Measurements from ENCODE around the gene CCDC195.

CCDC195 gene

DNA sequence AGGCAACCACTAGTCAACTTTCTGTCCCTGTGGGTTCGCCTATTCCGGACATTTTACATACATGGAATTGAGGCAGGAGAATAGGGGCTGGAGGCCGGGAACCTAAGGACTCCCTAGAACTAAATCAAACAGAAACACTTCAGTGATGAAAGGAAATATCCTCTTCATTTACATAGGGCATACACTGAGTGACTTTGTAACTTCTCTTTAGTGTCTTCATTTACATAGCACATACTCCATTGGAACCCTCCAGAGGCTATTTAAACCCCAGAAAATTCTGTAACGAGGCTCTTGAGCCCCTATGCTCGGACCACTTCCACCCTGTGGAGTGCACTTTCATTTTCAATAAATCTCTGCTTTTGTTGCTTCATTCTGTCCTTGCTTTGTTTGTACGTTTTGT is 56.5 kb downstream of the CCDC195 start:
- no peaks in the 10 kb centered on the region for H4K20me1 ChIP-seq (ENCODE audit: insufficient read depth, low read length)
- no peak overlapping the region for H2AFZ ChIP-seq (ENCODE audit: low read depth, low read length)
- H3K4me2 ChIP-seq (ENCODE audit: insufficient read depth, low read length) = no peak overlapping the region
- no peak for DNase-seq
- H3K27ac ChIP-seq (ENCODE audit: low read length) = no peak overlapping the region
- no peaks in the 10 kb centered on the region for H3K4me1 ChIP-seq (ENCODE audit: insufficient read depth, low read length)
- H3K27me3 ChIP-seq (ENCODE audit: insufficient read depth, low read length, poor library complexity) = no peaks in the 10 kb centered on the region
- TF ChIP-seq, protein P1, sequence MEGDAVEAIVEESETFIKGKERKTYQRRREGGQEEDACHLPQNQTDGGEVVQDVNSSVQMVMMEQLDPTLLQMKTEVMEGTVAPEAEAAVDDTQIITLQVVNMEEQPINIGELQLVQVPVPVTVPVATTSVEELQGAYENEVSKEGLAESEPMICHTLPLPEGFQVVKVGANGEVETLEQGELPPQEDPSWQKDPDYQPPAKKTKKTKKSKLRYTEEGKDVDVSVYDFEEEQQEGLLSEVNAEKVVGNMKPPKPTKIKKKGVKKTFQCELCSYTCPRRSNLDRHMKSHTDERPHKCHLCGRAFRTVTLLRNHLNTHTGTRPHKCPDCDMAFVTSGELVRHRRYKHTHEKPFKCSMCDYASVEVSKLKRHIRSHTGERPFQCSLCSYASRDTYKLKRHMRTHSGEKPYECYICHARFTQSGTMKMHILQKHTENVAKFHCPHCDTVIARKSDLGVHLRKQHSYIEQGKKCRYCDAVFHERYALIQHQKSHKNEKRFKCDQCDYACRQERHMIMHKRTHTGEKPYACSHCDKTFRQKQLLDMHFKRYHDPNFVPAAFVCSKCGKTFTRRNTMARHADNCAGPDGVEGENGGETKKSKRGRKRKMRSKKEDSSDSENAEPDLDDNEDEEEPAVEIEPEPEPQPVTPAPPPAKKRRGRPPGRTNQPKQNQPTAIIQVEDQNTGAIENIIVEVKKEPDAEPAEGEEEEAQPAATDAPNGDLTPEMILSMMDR (IDR thresholded peaks at IDR 0.05; ENCODE audit: borderline replicate concordance, extremely low read depth, low read length, poor library complexity, severe bottlenecking) = no peak
- no peak overlapping the region for H3K9ac ChIP-seq (ENCODE audit: low read depth, low read length)
- no peak overlapping the region for H3K4me3 ChIP-seq (ENCODE audit: low read depth in 1 of 2, low read length in 2 of 2)
- no peak for ATAC-seq (ENCODE audit: insufficient read depth, low read depth)
- H3K9me3 ChIP-seq (ENCODE audit: insufficient read depth, low read length, severe bottlenecking) = peaks cover 4% of the 10 kb centered on the region
- no peaks in the 10 kb centered on the region for H3K79me2 ChIP-seq (ENCODE audit: insufficient read depth, low read length)
- no peaks in the 10 kb centered on the region for H3K36me3 ChIP-seq (ENCODE audit: insufficient read depth, low read length)

DNA sequence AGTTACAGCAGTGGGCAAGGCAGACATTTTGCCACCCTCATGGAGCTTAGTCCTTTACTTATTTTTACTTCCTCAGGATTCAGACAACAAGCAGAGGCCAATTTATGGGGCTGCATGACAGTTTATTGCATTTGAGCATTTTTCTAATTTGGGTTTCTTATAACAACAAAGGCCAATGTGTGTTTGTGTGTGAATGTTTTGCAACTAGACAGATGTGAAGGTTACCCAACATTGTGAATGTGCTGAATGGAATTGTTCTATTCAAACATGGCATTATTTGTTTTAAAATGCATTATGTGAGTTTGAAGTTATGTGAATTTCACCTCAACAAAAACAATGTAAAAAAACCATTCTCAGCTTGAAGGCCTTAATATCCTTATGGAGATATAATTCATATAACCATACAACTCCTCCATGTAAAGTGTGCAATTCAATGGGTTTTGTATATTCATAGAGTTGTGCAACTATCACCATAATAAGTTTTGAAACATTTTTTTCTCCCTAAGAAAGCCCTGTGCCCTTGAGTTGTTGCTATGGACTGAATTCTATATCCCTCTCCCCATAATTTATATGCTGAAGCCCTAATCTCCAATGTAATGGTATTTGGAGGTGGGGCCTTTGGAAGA is 57.3 kb downstream of the CCDC195 start:
- no peak overlapping the region for H3K9ac ChIP-seq (ENCODE audit: low read depth, low read length)
- H3K36me3 ChIP-seq (ENCODE audit: insufficient read depth, low read length) = no peaks in the 10 kb centered on the region
- no peak for DNase-seq
- peaks cover 4% of the 10 kb centered on the region for H3K9me3 ChIP-seq (ENCODE audit: insufficient read depth, low read length, severe bottlenecking)
- no peak overlapping the region for H3K27ac ChIP-seq (ENCODE audit: low read length)
- TF ChIP-seq, protein P1 (IDR thresholded peaks at IDR 0.05; ENCODE audit: borderline replicate concordance, extremely low read depth, low read length, poor library complexity, severe bottlenecking) = no peak
- TF ChIP-seq EZH2 (IDR thresholded peaks at IDR 0.05; ENCODE audit: borderline replicate concordance, low read depth, low read length, severe bottlenecking) = no peak
- no peaks in the 10 kb centered on the region for H4K20me1 ChIP-seq (ENCODE audit: insufficient read depth, low read length)
- no peaks in the 10 kb centered on the region for H3K79me2 ChIP-seq (ENCODE audit: insufficient read depth, low read length)
- H3K4me3 ChIP-seq (ENCODE audit: low read depth in 1 of 2, low read length in 2 of 2) = no peak overlapping the region
- no peak overlapping the region for H3K4me2 ChIP-seq (ENCODE audit: insufficient read depth, low read length)
- no peak for ATAC-seq (ENCODE audit: insufficient read depth, low read depth)
- no peak overlapping the region for H2AFZ ChIP-seq (ENCODE audit: low read depth, low read length)
- no peaks in the 10 kb centered on the region for H3K27me3 ChIP-seq (ENCODE audit: insufficient read depth, low read length, poor library complexity)
- H3K4me1 ChIP-seq (ENCODE audit: insufficient read depth, low read length) = no peaks in the 10 kb centered on the region

- no peak overlapping the region for H3K9ac ChIP-seq (ENCODE audit: low read depth, low read length)
- ATAC-seq (ENCODE audit: insufficient read depth, low read depth) (no peak), DNase-seq (no peak)
- no peak for TF ChIP-seq EZH2 (IDR thresholded peaks at IDR 0.05; ENCODE audit: borderline replicate concordance, low read depth, low read length, severe bottlenecking)
- TF ChIP-seq, protein P1 (IDR thresholded peaks at IDR 0.05; ENCODE audit: borderline replicate concordance, extremely low read depth, low read length, poor library complexity, severe bottlenecking) = no peak
- H4K20me1 ChIP-seq (ENCODE audit: insufficient read depth, low read length) = no peaks in the 10 kb centered on the region
- H3K4me1 ChIP-seq (ENCODE audit: insufficient read depth, low read length) = no peaks in the 10 kb centered on the region
- H3K4me3 ChIP-seq (ENCODE audit: low read depth in 1 of 2, low read length in 2 of 2) = no peak overlapping the region
- no peaks in the 10 kb centered on the region for H3K36me3 ChIP-seq (ENCODE audit: insufficient read depth, low read length)
- no peak overlapping the region for H3K27ac ChIP-seq (ENCODE audit: low read length)
- H2AFZ ChIP-seq (ENCODE audit: low read depth, low read length) = no peak overlapping the region
- H3K4me2 ChIP-seq (ENCODE audit: insufficient read depth, low read length) = no peak overlapping the region
- H3K9me3 ChIP-seq (ENCODE audit: insufficient read depth, low read length, severe bottlenecking) = no peaks in the 10 kb centered on the region
- H3K27me3 ChIP-seq (ENCODE audit: insufficient read depth, low read length, poor library complexity) = no peaks in the 10 kb centered on the region
- no peaks in the 10 kb centered on the region for H3K79me2 ChIP-seq (ENCODE audit: insufficient read depth, low read length)
These were observed 58.8 kb downstream of the CCDC195 start for GRCh38 chr2:224657349-224657748.

Measured in DND-41 (cell line).